DND-41 (cell line): ENCODE measurements around the gene SLC17A2.

Experiments used
- CTCF ChIP-seq: IDR thresholded peaks from 2 replicates; pipeline ENCODE4 v1.5.1; 2012; ENCODE audit warnings: borderline replicate concordance, low read length, moderate library complexity, mild to moderate bottlenecking; ENCODE audit not compliant: poor library complexity, severe bottlenecking; ENCODE audit errors: extremely low read depth
- EZH2 ChIP-seq: IDR thresholded peaks from 3 replicates; pipeline ENCODE4 v1.6.1; 2012; ENCODE audit warnings: borderline replicate concordance, low read depth, mild to moderate bottlenecking, moderate library complexity, low read length, inconsistent platforms; ENCODE audit not compliant: severe bottlenecking

- TF ChIP-seq CTCF, result no peak
- no peak for TF ChIP-seq EZH2
Observed at GRCh38 chr6:25927178-25927577, 3.3 kb downstream of the SLC17A2 start.
